Type B pancreatic cell (in vitro differentiated cells): ENCODE measurements around the gene TRIM58. TPM values are rescaled to one million over a fixed set of nuclear protein-coding genes. Genes with fewer than 3 reads are reported as not detected.

Source experiments
- DNase-seq: peaks from one replicate; pipeline ENCODE4 v3.0.0; 2021; ENCODE audit warnings: mixed read lengths; ENCODE audit not compliant: unreplicated experiment; ENCODE audit errors: extremely low spot score
- H3K27ac Mint-ChIP-seq: 2 replicates; pipeline ENCODE4 v1.8.0; 2021; ENCODE audit warnings: mild to moderate bottlenecking, mixed read lengths
- H3K27me3 Mint-ChIP-seq: 2 replicates; pipeline ENCODE4 v1.8.0; 2021; ENCODE audit warnings: mixed read lengths
- H3K36me3 Mint-ChIP-seq: 2 replicates; pipeline ENCODE4 v1.8.0; 2021; ENCODE audit warnings: mixed read lengths
- H3K4me1 Mint-ChIP-seq: one replicate; pipeline ENCODE4 v1.8.0; 2021; ENCODE audit warnings: mixed read lengths; ENCODE audit not compliant: unreplicated experiment
- H3K4me3 Mint-ChIP-seq: 2 replicates; pipeline ENCODE4 v1.8.0; 2021; ENCODE audit warnings: mild to moderate bottlenecking, mixed read lengths
- H3K9me3 Mint-ChIP-seq: 2 replicates; pipeline ENCODE4 v1.8.0; 2021; ENCODE audit warnings: mixed read lengths
- CTCF ChIP-seq: fragments of 200-600 bp; sonication (generic); conservative IDR thresholded peaks from 2 replicates; pipeline ENCODE4 v1.5.0; 2021; ENCODE audit warnings: antibody characterized with exemption, mild to moderate bottlenecking
- long read RNA-seq: library from polyadenylated mRNA; unstranded; transcript quantifications from one replicate; pipeline ENCODE4 v2.0.0, GENCODE V29; 2020
- total RNA-seq: library from RNA; stranded (reverse); gene quantifications from 2 replicates; pipeline ENCODE4 v1.2.1, GENCODE V29; 2021; ENCODE audit warnings: low replicate concordance

Gene TRIM58
- 0.17 and 0.81 TPM in 2 replicates for total RNA-seq
- long read RNA-seq: 0 reads

GRCh38 chr1:247857069-247857984, at the start of gene TRIM58:
TSS of gene TRIM58 (plus strand) at chr1:247857187. CDS start at chr1:247857247, 60 bp downstream.
- Mint-ChIP-seq H3K27ac (no peak within 1 kb of the TSS), H3K27me3 (peaks cover 34% of the 10 kb centered on the region), H3K4me1 (no peaks in the 10 kb centered on the region), H3K4me3 (peak within 1 kb of the TSS; percentile 75), H3K36me3 (no peaks in the 10 kb centered on the region), H3K9me3 (peaks cover 5% of the 10 kb centered on the region)
- no peak for DNase-seq
- peak; percentile 63 for TF ChIP-seq CTCF

GRCh38 chr1:247812637-247813036, 44.4 kb upstream of the TRIM58 start:
- no peak for DNase-seq
- Mint-ChIP-seq H3K4me3 (no peak overlapping the region), H3K27me3 (no peaks in the 10 kb centered on the region), H3K9me3 (no peaks in the 10 kb centered on the region), H3K36me3 (no peaks in the 10 kb centered on the region), H3K27ac (no peak overlapping the region), H3K4me1 (no peaks in the 10 kb centered on the region)
- TF ChIP-seq CTCF: no peak

- Mint-ChIP-seq H3K4me1 (no peaks in the 10 kb centered on the region), H3K36me3 (no peaks in the 10 kb centered on the region), H3K9me3 (no peaks in the 10 kb centered on the region), H3K4me3 (no peak overlapping the region), H3K27me3 (no peaks in the 10 kb centered on the region), H3K27ac (no peak overlapping the region)
- DNase-seq: no peak
- TF ChIP-seq CTCF: no peak
These were observed 34.9 kb upstream of the TRIM58 start for GRCh38 chr1:247822060-247822459.

GRCh38 chr1:247824023-247824422, 33.0 kb upstream of the TRIM58 start, which contains the start of gene OR14A16:
TSS of gene OR14A16 (minus strand) at chr1:247824119. CDS start at chr1:247815729, 8,390 bp downstream.
- no peak for DNase-seq
- no peak for TF ChIP-seq CTCF
- no peaks in the 10 kb centered on the region for H3K27me3 Mint-ChIP-seq
- no peak within 1 kb of the TSS for H3K4me3 Mint-ChIP-seq
- no peaks in the 10 kb centered on the region for H3K36me3 Mint-ChIP-seq
- no peak within 1 kb of the TSS for H3K27ac Mint-ChIP-seq
- H3K4me1 Mint-ChIP-seq: no peaks in the 10 kb centered on the region
- no peaks in the 10 kb centered on the region for H3K9me3 Mint-ChIP-seq

GRCh38 chr1:247825362-247825761, 31.6 kb upstream of the TRIM58 start:
- no peaks in the 10 kb centered on the region for H3K4me1 Mint-ChIP-seq
- no peak for DNase-seq
- H3K27me3 Mint-ChIP-seq: no peaks in the 10 kb centered on the region
- H3K36me3 Mint-ChIP-seq: no peaks in the 10 kb centered on the region
- no peak overlapping the region for H3K27ac Mint-ChIP-seq
- H3K9me3 Mint-ChIP-seq: no peaks in the 10 kb centered on the region
- H3K4me3 Mint-ChIP-seq: no peak overlapping the region
- TF ChIP-seq CTCF: no peak
